T-helper 2 cell treated with Interferon-gamma antibody and Interleukin-4, amounts not matched to agents 100 ng/mL and 5 ng/mL, for 36 hours (primary cell): ENCODE results near the gene RPUSD3. TPM values are rescaled to one million over a fixed set of nuclear protein-coding genes. Genes with fewer than 3 reads are reported as not detected.

Experiments used
- intact Hi-C: fragments of 100-400 bp; cut with micrococcal nuclease; formaldehyde crosslinking; loops from one replicate; pipeline ENCODE4 v1.15.1; 2023
- total RNA-seq: library from RNA; stranded (reverse); gene quantifications from 2 replicates; pipeline ENCODE4 v1.2.3, GENCODE V29; 2022

RPUSD3 gene
- total RNA-seq, 1 donor from 2014 or later, result 54.1 TPM

GRCh38 chr3:9834520-9835380 is 9.1 kb downstream of the RPUSD3 start:
- intact Hi-C loops, result no loop called here

- intact Hi-C loops, result no loop called here
Measured at GRCh38 chr3:9833078-9833477, 10.7 kb downstream of the RPUSD3 start.

- intact Hi-C loops, result no loop called here
Measured at GRCh38 chr3:9831253-9831652, 12.6 kb downstream of the RPUSD3 start.

GRCh38 chr3:9828801-9829755 is 14.7 kb downstream of the RPUSD3 start:
- intact Hi-C loops, result no loop called here

- intact Hi-C loops, result no loop called here
Measured at GRCh38 chr3:9826815-9827573, 16.8 kb downstream of the RPUSD3 start.

GRCh38 chr3:9825451-9826040 is 18.3 kb downstream of the RPUSD3 start:
- intact Hi-C loops, result no loop called here

- intact Hi-C loops, result no loop called here
Measured at GRCh38 chr3:9820946-9821345, 22.9 kb downstream of the RPUSD3 start.

- intact Hi-C loops, result no loop called here
Measured at GRCh38 chr3:9820543-9820942, 23.3 kb downstream of the RPUSD3 start.

- intact Hi-C loops, result no loop called here
Measured at GRCh38 chr3:9818666-9819335, 25.0 kb downstream of the RPUSD3 start.

GRCh38 chr3:9817436-9817835 is 26.4 kb downstream of the RPUSD3 start:
- intact Hi-C loops, result no loop called here

- intact Hi-C loops, result no loop called here
Measured at GRCh38 chr3:9815986-9816385, 27.8 kb downstream of the RPUSD3 start.

GRCh38 chr3:9812870-9813483 is 30.8 kb downstream of the RPUSD3 start:
- intact Hi-C loops, result no loop called here

- intact Hi-C loops, result no loop called here
Measured at GRCh38 chr3:9810846-9811245, 33.0 kb downstream of the RPUSD3 start.

- intact Hi-C loops, result no loop called here
Measured at GRCh38 chr3:9810433-9810770, 33.4 kb downstream of the RPUSD3 start.

GRCh38 chr3:9809615-9810432 is 34.0 kb downstream of the RPUSD3 start, which contains the start of gene TTLL3:
Gene TTLL3 (plus strand): TSS chr3:9810262. CDS start chr3:9810662, 400 bp downstream.
- intact Hi-C loops, result no loop called here

GRCh38 chr3:9809239-9809614 is 34.6 kb downstream of the RPUSD3 start:
- intact Hi-C loops, result no loop called here

- intact Hi-C loops, result no loop called here
Measured at GRCh38 chr3:9808345-9809037, 35.3 kb downstream of the RPUSD3 start.

- intact Hi-C loops, result no loop called here
Measured at GRCh38 chr3:9807981-9808344, 35.8 kb downstream of the RPUSD3 start.
